Cortex of kidney (tissue), 1 donor: ENCODE results near the gene TMEM135.
"Not testable (repeated sequence)": the region's sequence is repeated elsewhere in the genome, so short reads cannot be mapped to it uniquely, and the experiment has no call there.

ENCODE experiments used
- DNase-seq: peaks from one replicate; lab custom pipeline; 2025; lab: John Stamatoyannopoulos, UW

Gene TMEM135

GRCh38 chr11:87037450-87038234 is at the start of gene TMEM135:
TSS of gene TMEM135 (plus strand) at chr11:87037934. CDS start at chr11:87038046, 112 bp downstream.
- no peak for DNase-seq

- DNase-seq = no peak
These were observed 49.3 kb upstream of the TMEM135 start for GRCh38 chr11:86988351-86988881.

GRCh38 chr11:86990031-86990430 is 47.7 kb upstream of the TMEM135 start:
- DNase-seq = no peak

GRCh38 chr11:86990515-86990914 is 47.2 kb upstream of the TMEM135 start:
- DNase-seq = no peak

- no peak for DNase-seq
These were observed 46.4 kb upstream of the TMEM135 start for GRCh38 chr11:86991341-86991740.

GRCh38 chr11:86992340-86992739 is 45.4 kb upstream of the TMEM135 start:
- DNase-seq = not testable (repeated sequence)

- no peak for DNase-seq
These were observed 44.7 kb upstream of the TMEM135 start for GRCh38 chr11:86993031-86993430.

GRCh38 chr11:86996953-86997570 is 40.7 kb upstream of the TMEM135 start:
- DNase-seq = no peak

GRCh38 chr11:86999388-86999787 is 38.3 kb upstream of the TMEM135 start:
- no peak for DNase-seq

GRCh38 chr11:86999859-87000753 is 37.6 kb upstream of the TMEM135 start:
- DNase-seq = no peak

GRCh38 chr11:87002918-87003317 is 34.8 kb upstream of the TMEM135 start:
- no peak for DNase-seq

GRCh38 chr11:87004281-87004680 is 33.5 kb upstream of the TMEM135 start:
- DNase-seq = not testable (repeated sequence)

- DNase-seq = no peak
These were observed 32.2 kb upstream of the TMEM135 start for GRCh38 chr11:87005569-87005921.

GRCh38 chr11:87006035-87006434 is 31.7 kb upstream of the TMEM135 start:
- DNase-seq = no peak

GRCh38 chr11:87007963-87008362 is 29.8 kb upstream of the TMEM135 start:
- no peak for DNase-seq

GRCh38 chr11:87012089-87012488 is 25.6 kb upstream of the TMEM135 start:
- no peak for DNase-seq

- no peak for DNase-seq
These were observed 25.1 kb upstream of the TMEM135 start for GRCh38 chr11:87012673-87013072.

GRCh38 chr11:87013912-87014825 is 23.6 kb upstream of the TMEM135 start:
- DNase-seq = no peak

GRCh38 chr11:87015645-87016044 is 22.1 kb upstream of the TMEM135 start:
- no peak for DNase-seq

GRCh38 chr11:87019613-87020271 is 18.0 kb upstream of the TMEM135 start:
- no peak for DNase-seq

- DNase-seq = no peak
These were observed 17.4 kb upstream of the TMEM135 start for GRCh38 chr11:87020336-87020735.
